A172 (cell line): ENCODE results near the gene CAPG. TPM values are rescaled to one million over a fixed set of nuclear protein-coding genes. Genes with fewer than 3 reads are reported as not detected.

Source experiments
- DNase-seq: peaks from one replicate; pipeline ENCODE4 v3.0.0-alpha.2; 2015; ENCODE audit warnings: low spot score
- total RNA-seq: library from RNA; depleted of rRNA; stranded (reverse); fragments of >200 nt; shearing (Covaris generic); gene quantifications from 2 replicates; pipeline ENCODE4 v1.2.3, GENCODE V29; 2014; rRNA removed

The CAPG gene
- total RNA-seq, 1 experiment from 2014 or later = 659 TPM

- no peak for DNase-seq
Measured at GRCh38 chr2:85357736-85358135, 52.4 kb downstream of the CAPG start.

- no peak for DNase-seq
Measured at GRCh38 chr2:85356186-85356585, 54.0 kb downstream of the CAPG start.

GRCh38 chr2:85355521-85355920 lies 54.6 kb downstream of the CAPG start:
- DNase-seq = no peak

- no peak for DNase-seq
Measured at GRCh38 chr2:85355073-85355410, 55.1 kb downstream of the CAPG start.

- peak; percentile 99 for DNase-seq
Measured at GRCh38 chr2:85354286-85355072, 55.7 kb downstream of the CAPG start, which contains the start of the genes ELMOD3 and RETSAT. Gene ELMOD3, plus strand, starts transcription at chr2:85354769. Its CDS starts 2,430 bp downstream, at chr2:85357199. Gene RETSAT, minus strand, starts transcription at chr2:85354528. Its CDS starts 21 bp downstream, at chr2:85354507.

- DNase-seq = peak; percentile 60
Measured at GRCh38 chr2:85353876-85354285, 56.3 kb downstream of the CAPG start.

GRCh38 chr2:85347599-85347998 lies 62.6 kb downstream of the CAPG start:
- DNase-seq = no peak

Other genes with a start within 250 kb of the CAPG start
- gene TGOLN2, start 82.4 kb downstream of the CAPG start, total RNA-seq = 114 and 120 TPM in 2 replicates
- gene RETSAT, start 55.8 kb downstream of the CAPG start, total RNA-seq = 40.5 and 41.5 TPM in 2 replicates
- 14.8 and 14.9 TPM in 2 replicates for gene ELMOD3, start 55.6 kb downstream of the CAPG start, total RNA-seq
- gene SH2D6, start 8.3 kb upstream of the CAPG start, total RNA-seq = 0.22 and 1.0 TPM in 2 replicates
- 94.6 and 95.2 TPM in 2 replicates for gene MAT2A, start 128.8 kb upstream of the CAPG start, total RNA-seq
- gene GGCX, start 151.1 kb upstream of the CAPG start, total RNA-seq = 28.1 and 31.5 TPM in 2 replicates
- gene VAMP8, start 167.2 kb upstream of the CAPG start, total RNA-seq = 1.3 and 1.5 TPM in 2 replicates
- 36.2 and 51.0 TPM in 2 replicates for gene VAMP5, start 174.1 kb upstream of the CAPG start, total RNA-seq
- 262 and 285 TPM in 2 replicates for gene RNF181, start 185.4 kb upstream of the CAPG start, total RNA-seq
- gene TMEM150A, start 192.3 kb upstream of the CAPG start, total RNA-seq = 9.8 and 11.7 TPM in 2 replicates
- 26.7 and 27.2 TPM in 2 replicates for gene C2orf68, start 201.7 kb upstream of the CAPG start, total RNA-seq
- 106 and 136 TPM in 2 replicates for gene USP39, start 205.8 kb upstream of the CAPG start, total RNA-seq